Osteoblast (primary cell): ENCODE measurements around the gene PTPRN2. TPM values are rescaled to one million over a fixed set of nuclear protein-coding genes. Genes with fewer than 3 reads are reported as not detected.

Source experiments
- DNase-seq: peaks from one replicate; pipeline ENCODE4 v3.0.0; 2011; ENCODE audit warnings: low spot score, mixed read lengths; ENCODE audit not compliant: insufficient read length; ENCODE audit errors: missing footprints
- H2AFZ ChIP-seq: 2 replicates; pipeline ENCODE4 v1.6.0; 2011; ENCODE audit warnings: mild to moderate bottlenecking, low read length
- H3K27ac ChIP-seq: 2 replicates; pipeline ENCODE4 v1.5.1; 2011; ENCODE audit warnings: mild to moderate bottlenecking, low read depth, low read length, moderate library complexity
- H3K27me3 ChIP-seq: 2 replicates; pipeline ENCODE4 v1.6.0; 2012; ENCODE audit warnings: mild to moderate bottlenecking, control low read depth, inconsistent platforms, low read length, moderate library complexity; ENCODE audit not compliant: insufficient read depth
- H3K36me3 ChIP-seq: 2 replicates; pipeline ENCODE4 v1.5.1; 2011; ENCODE audit warnings: mild to moderate bottlenecking, low read length, control low read depth, moderate library complexity; ENCODE audit not compliant: insufficient read depth
- H3K4me1 ChIP-seq: 2 replicates; pipeline ENCODE4 v1.5.1; 2011; ENCODE audit warnings: mild to moderate bottlenecking, low read length, control low read depth, moderate library complexity; ENCODE audit not compliant: insufficient read depth
- H3K4me2 ChIP-seq: 2 replicates; pipeline ENCODE4 v1.6.0; 2011; ENCODE audit warnings: mild to moderate bottlenecking, low read length; ENCODE audit not compliant: insufficient read depth
- H3K4me3 ChIP-seq: fragments of 200-600 bp; sonication (generic); 3 replicates; pipeline ENCODE4 v1.5.1; 2012; ENCODE audit warnings: mild to moderate bottlenecking, low read length, inconsistent platforms; ENCODE audit not compliant: insufficient read depth
- H3K79me2 ChIP-seq: 2 replicates; pipeline ENCODE4 v1.6.0; 2012; ENCODE audit warnings: mild to moderate bottlenecking, low read length, control low read depth, inconsistent platforms; ENCODE audit not compliant: insufficient read depth
- H3K9me3 ChIP-seq: 2 replicates; pipeline ENCODE4 v1.5.1; 2011; ENCODE audit warnings: low read depth, low read length, control low read depth
- H4K20me1 ChIP-seq: 2 replicates; pipeline ENCODE4 v1.6.0; 2012; ENCODE audit warnings: mild to moderate bottlenecking, low read length, control low read depth; ENCODE audit not compliant: insufficient read depth
- CTCF ChIP-seq: IDR thresholded peaks from 2 replicates; pipeline ENCODE4 v1.5.1; 2011; ENCODE audit warnings: mild to moderate bottlenecking, low read depth, low read length, moderate library complexity; ENCODE audit errors: extremely low read depth
- total RNA-seq: library from RNA; depleted of rRNA; stranded (reverse); fragments of >200 nt; gene quantifications from 2 replicates; pipeline ENCODE4 v1.2.3, GENCODE V29; 2012

The PTPRN2 gene
- total RNA-seq, 1 donor, result 0.36 TPM

GRCh38 chr7:157621131-157621681, 966.4 kb downstream of the PTPRN2 start:
- Histone ChIP-seq H3K4me1 (no peaks in the 10 kb centered on the region), H3K4me3 (no peak overlapping the region), H3K9me3 (no peaks in the 10 kb centered on the region), H3K36me3 (no peaks in the 10 kb centered on the region), H2AFZ (no peak overlapping the region), H3K27ac (no peak overlapping the region), H3K27me3 (no peaks in the 10 kb centered on the region), H4K20me1 (no peaks in the 10 kb centered on the region), H3K79me2 (no peaks in the 10 kb centered on the region), H3K4me2 (no peak overlapping the region)
- DNase-seq, result peak; percentile 62
- no peak for TF ChIP-seq CTCF

- Histone ChIP-seq H3K9me3 (no peaks in the 10 kb centered on the region), H3K27ac (no peak overlapping the region), H2AFZ (no peak overlapping the region), H3K36me3 (no peaks in the 10 kb centered on the region), H3K4me1 (no peaks in the 10 kb centered on the region), H4K20me1 (no peaks in the 10 kb centered on the region), H3K4me3 (no peak overlapping the region), H3K79me2 (no peaks in the 10 kb centered on the region), H3K27me3 (no peaks in the 10 kb centered on the region), H3K4me2 (no peak overlapping the region)
- peak; percentile 22 for DNase-seq
- no peak for TF ChIP-seq CTCF
Measured at GRCh38 chr7:157620616-157621015, 967.0 kb downstream of the PTPRN2 start.

GRCh38 chr7:157619753-157620525, 967.7 kb downstream of the PTPRN2 start:
- H3K27me3 ChIP-seq, result no peaks in the 10 kb centered on the region
- H3K4me3 ChIP-seq, result no peak overlapping the region
- H3K4me2 ChIP-seq, result no peak overlapping the region
- no peaks in the 10 kb centered on the region for H4K20me1 ChIP-seq
- peak; percentile 58 for DNase-seq
- H3K27ac ChIP-seq, result no peak overlapping the region
- TF ChIP-seq CTCF, result no peak
- no peaks in the 10 kb centered on the region for H3K79me2 ChIP-seq
- H3K4me1 ChIP-seq, result no peaks in the 10 kb centered on the region
- no peak overlapping the region for H2AFZ ChIP-seq
- no peaks in the 10 kb centered on the region for H3K36me3 ChIP-seq
- no peaks in the 10 kb centered on the region for H3K9me3 ChIP-seq

GRCh38 chr7:157618823-157619606, 968.6 kb downstream of the PTPRN2 start:
- Histone ChIP-seq H3K4me2 (no peak overlapping the region), H3K36me3 (no peaks in the 10 kb centered on the region), H3K4me1 (no peaks in the 10 kb centered on the region), H3K9me3 (no peaks in the 10 kb centered on the region), H4K20me1 (no peaks in the 10 kb centered on the region), H3K27ac (no peak overlapping the region), H3K27me3 (no peaks in the 10 kb centered on the region), H2AFZ (no peak overlapping the region), H3K79me2 (no peaks in the 10 kb centered on the region), H3K4me3 (no peak overlapping the region)
- peak; percentile 69 for DNase-seq
- TF ChIP-seq CTCF, result no peak
